Measurements from ENCODE around the gene GPN1.
"Not testable (repeated sequence)": the region's sequence is repeated elsewhere in the genome, so short reads cannot be mapped to it uniquely, and the experiment has no call there.

Gene GPN1

GRCh38 chr2:27672723-27673486, 44.1 kb downstream of the GPN1 start:
- DNase-seq (ENCODE audit: low spot score) = no peak

GRCh38 chr2:27680571-27680970, 51.7 kb downstream of the GPN1 start:
- DNase-seq (ENCODE audit: low spot score) = no peak

GRCh38 chr2:27681841-27682240, 53.0 kb downstream of the GPN1 start:
- DNase-seq (ENCODE audit: low spot score) = no peak

GRCh38 chr2:27682334-27682771, 53.5 kb downstream of the GPN1 start:
- DNase-seq (ENCODE audit: low spot score) = peak; percentile 64

- peak; percentile 27 for DNase-seq (ENCODE audit: low spot score)
Observed at GRCh38 chr2:27683390-27684071, 54.7 kb downstream of the GPN1 start.

- not testable (repeated sequence) for DNase-seq (ENCODE audit: low spot score)
Observed at GRCh38 chr2:27685006-27685405, 56.2 kb downstream of the GPN1 start.

GRCh38 chr2:27685577-27685976, 56.7 kb downstream of the GPN1 start:
- DNase-seq (ENCODE audit: low spot score) = no peak

- no peak for DNase-seq (ENCODE audit: low spot score)
Observed at GRCh38 chr2:27687232-27687631, 58.4 kb downstream of the GPN1 start.

- DNase-seq (ENCODE audit: low spot score) = no peak
Observed at GRCh38 chr2:27689424-27689823, 60.6 kb downstream of the GPN1 start.

GRCh38 chr2:27690052-27690451, 61.2 kb downstream of the GPN1 start:
- DNase-seq (ENCODE audit: low spot score) = no peak

- DNase-seq (ENCODE audit: low spot score) = no peak
Observed at GRCh38 chr2:27697660-27698059, 68.8 kb downstream of the GPN1 start.
